SK-N-SH (cell line): ENCODE measurements around the gene DOCK3.

Experiments
- CTCF ChIP-seq: fragments of 200-600 bp; sonication (generic); IDR thresholded peaks from 2 replicates; pipeline ENCODE4 v1.6.1; 2017; ENCODE audit warnings: antibody characterized with exemption, mild to moderate bottlenecking, moderate library complexity
- ELF1 ChIP-seq: IDR thresholded peaks from 2 replicates; pipeline ENCODE4 v1.4.0; 2012
- EP300 ChIP-seq, 2 experiments: IDR thresholded peaks; 2 replicates each; pipeline versions ENCODE4 v1.4.0 to v1.6.1; 2012; ENCODE audit warnings: borderline replicate concordance in 1 of 2, low read depth in 1 of 2, low read length in 1 of 2
- FOXM1 ChIP-seq: IDR thresholded peaks from 2 replicates; pipeline ENCODE4 v1.4.0; 2012; ENCODE audit warnings: low read depth, mild to moderate bottlenecking
- MAX ChIP-seq: IDR thresholded peaks from 2 replicates; pipeline ENCODE4 v1.4.0; 2012; ENCODE audit warnings: low read depth
- POLR2AphosphoS5 ChIP-seq: IDR thresholded peaks from 2 replicates; pipeline ENCODE4 v1.6.1; 2012; ENCODE audit warnings: low read depth, low read length
- RAD21 ChIP-seq: IDR thresholded peaks from 2 replicates; pipeline ENCODE4 v1.6.1; 2012; ENCODE audit warnings: mild to moderate bottlenecking, low read length
- REST ChIP-seq: IDR thresholded peaks from 2 replicates; pipeline ENCODE4 v1.6.1; 2012; ENCODE audit warnings: mild to moderate bottlenecking, low read depth, low read length, moderate library complexity
- RFX5 ChIP-seq: IDR thresholded peaks from 2 replicates; pipeline ENCODE4 v1.6.1; 2012; ENCODE audit warnings: mild to moderate bottlenecking, improper control_type of control experiment, low read length
- TAF1 ChIP-seq: IDR thresholded peaks from 2 replicates; pipeline ENCODE4 v1.6.1; 2012; ENCODE audit warnings: low read depth, mild to moderate bottlenecking, low read length, moderate library complexity, borderline replicate concordance
- ZBTB33 ChIP-seq: IDR thresholded peaks from 2 replicates; pipeline ENCODE4 v1.4.0; 2012; ENCODE audit warnings: low read depth, borderline replicate concordance

- TF ChIP-seq RFX5 = no peak
- no peak for TF ChIP-seq EP300 (IDR thresholded peaks at IDR 0.05; ENCODE audit: borderline replicate concordance in 1 of 2, low read depth in 1 of 2, low read length in 1 of 2)
- TF ChIP-seq REST = no peak
- no peak for TF ChIP-seq CTCF
- TF ChIP-seq RAD21 = no peak
- no peak for TF ChIP-seq ZBTB33
- TF ChIP-seq POLR2AphosphoS5 = no peak
- no peak for TF ChIP-seq FOXM1
- TF ChIP-seq TAF1 = no peak
- no peak for TF ChIP-seq MAX
- TF ChIP-seq ELF1 = no peak
These were observed 706.0 kb downstream of the DOCK3 start for GRCh38 chr3:51380601-51381332.
